Stimulated activated CD8-positive, alpha-beta memory T cell treated with anti-CD3 and anti-CD28 coated beads, Interleukin-12 subunit alpha, Interleukin-12 subunit beta, amount 100 ng/mL, for 4 hours (primary cell): ENCODE results near the gene WAS.

Experiments
- DNase-seq: peaks from one replicate; pipeline ENCODE4 v3.0.0-alpha.2; 2020; ENCODE audit warnings: low read depth

Gene WAS

GRCh38 chrX:48711929-48712505 is 28.4 kb downstream of the WAS start:
- no peak for DNase-seq

- DNase-seq, result no peak
These were observed 30.2 kb downstream of the WAS start for GRCh38 chrX:48713847-48714246.

- DNase-seq, result no peak
These were observed 31.0 kb downstream of the WAS start for GRCh38 chrX:48714573-48714972.

- no peak for DNase-seq
These were observed 31.5 kb downstream of the WAS start for GRCh38 chrX:48715072-48715471.

- DNase-seq, result no peak
These were observed 32.4 kb downstream of the WAS start for GRCh38 chrX:48715876-48716502.

- no peak for DNase-seq
These were observed 36.4 kb downstream of the WAS start for GRCh38 chrX:48719958-48720357.

- no peak for DNase-seq
These were observed 37.1 kb downstream of the WAS start for GRCh38 chrX:48720577-48721250.

GRCh38 chrX:48721916-48722315 is 38.3 kb downstream of the WAS start:
- no peak for DNase-seq

GRCh38 chrX:48726596-48726995 is 43.0 kb downstream of the WAS start:
- DNase-seq, result no peak

GRCh38 chrX:48728653-48729052 is 45.1 kb downstream of the WAS start:
- DNase-seq, result no peak

- no peak for DNase-seq
These were observed 52.7 kb downstream of the WAS start for GRCh38 chrX:48736303-48736702.

- no peak for DNase-seq
These were observed 53.2 kb downstream of the WAS start for GRCh38 chrX:48736878-48737212.

GRCh38 chrX:48737213-48737938 is 53.8 kb downstream of the WAS start:
- DNase-seq, result peak; percentile 74

- no peak for DNase-seq
These were observed 54.3 kb downstream of the WAS start for GRCh38 chrX:48737940-48738339.
